Adrenal gland (tissue), 5 donors: ENCODE results near the gene PRKAR1B.

ENCODE experiments used
- CTCF ChIP-seq, 6 experiments: fragments of 450-650 bp in 4 of 6; fragments of 200-600 bp in 2 of 6; sonication (generic) in 1 of 6; IDR thresholded peaks; 1 replicate in 5 of 6; 2 replicates in 1 of 6; pipeline versions ENCODE4 v1.5.1 to v1.8.0; 2016 to 2021; ENCODE audit warnings: antibody characterized with exemption in 6 of 6, mild to moderate bottlenecking in 2 of 6, moderate library complexity in 1 of 6
- POLR2A ChIP-seq, 2 donors: fragments of 450-650 bp; IDR thresholded peaks; one replicate each; pipeline ENCODE4 v1.6.1; 2017; ENCODE audit warnings: antibody characterized with exemption in 2 of 2, mild to moderate bottlenecking in 2 of 2, moderate library complexity in 1 of 2
- donor health status: DM: no; HTN: no; CAD: no.

DNA sequence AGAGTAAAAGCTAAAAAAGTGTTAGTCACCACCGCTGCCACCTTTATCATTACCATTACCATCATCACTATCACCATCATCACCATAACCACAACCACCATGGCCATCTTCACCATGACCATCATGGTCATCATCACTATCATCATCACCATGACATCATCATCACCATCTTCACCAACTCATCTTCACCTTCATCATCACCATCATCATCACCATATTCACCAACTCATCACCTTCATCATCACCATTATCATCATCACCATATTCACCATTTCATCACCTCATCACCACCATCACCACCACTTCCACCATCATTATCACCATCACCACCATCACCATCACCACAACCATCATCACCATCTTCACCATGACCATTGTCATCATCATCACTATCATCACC lies 161.0 kb downstream of the PRKAR1B start:
- TF ChIP-seq CTCF (IDR thresholded peaks at IDR 0.05) (no peak), POLR2A (IDR thresholded peaks at IDR 0.05) (no peak)
